ENCODE measurements around the gene RASSF8. TPM values are rescaled to one million over a fixed set of nuclear protein-coding genes. Genes with fewer than 3 reads are reported as not detected.

Gene RASSF8
- total RNA-seq, 1 experiment from 2014 or later = 9.2 TPM

DNA sequence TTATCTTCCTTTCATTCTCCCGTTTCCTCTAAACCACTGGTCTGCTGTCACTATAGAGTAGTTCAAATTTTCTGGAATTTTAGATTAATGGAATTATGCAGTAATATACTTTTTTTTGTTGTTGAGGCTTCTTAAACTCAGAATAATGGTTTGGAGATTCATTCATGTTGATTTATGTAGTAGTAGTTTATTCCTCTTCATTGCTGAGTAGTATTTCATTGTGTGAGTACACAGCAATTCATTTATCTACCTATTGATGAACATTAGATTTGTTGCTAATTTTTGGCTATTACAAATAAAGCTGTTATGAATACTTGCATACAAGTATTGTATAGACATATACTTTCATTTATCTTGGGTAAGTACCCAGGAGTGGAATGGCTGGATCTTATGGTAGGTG lies 7.2 kb downstream of the RASSF8 start:
- Histone ChIP-seq H3K36me3 (ENCODE audit: control insufficient read depth in 1 of 2, insufficient read depth in 2 of 2, low read length in 2 of 2) (no peaks in the 10 kb centered on the region), H4K20me1 (ENCODE audit: insufficient read depth) (no peaks in the 10 kb centered on the region), H3K4me2 (ENCODE audit: low read length) (no peak overlapping the region), H3K9me2 (ENCODE audit: insufficient read depth) (no peaks in the 10 kb centered on the region), H3K4me3 (replicated peaks in 1 of 2; ENCODE audit: low read depth in 1 of 2, low read length in 2 of 2) (no peak overlapping the region), H3K27me3 (ENCODE audit: insufficient read depth, low read length) (no peaks in the 10 kb centered on the region), H3K9me3 (ENCODE audit: control insufficient read depth in 1 of 2, insufficient read depth in 1 of 2, low read depth in 1 of 2, low read length in 2 of 2) (no peaks in the 10 kb centered on the region), H3K27ac (ENCODE audit: low read depth, low read length) (no peak overlapping the region), H3K79me2 (ENCODE audit: insufficient read depth, low read length) (no peaks in the 10 kb centered on the region), H3K9ac (ENCODE audit: low read length) (no peak overlapping the region), H2AFZ (ENCODE audit: low read depth, low read length, poor library complexity, severe bottlenecking) (no peak overlapping the region), H3K4me1 (ENCODE audit: control insufficient read depth in 1 of 2, insufficient read depth in 2 of 2, low read length in 2 of 2) (no peaks in the 10 kb centered on the region)
- RAD21 ChIA-PET (ENCODE audit: low non-redundant PET in 1 of 2, low total read pairs in 2 of 2, uncharacterized antibody in 2 of 2, unreplicated experiment in 2 of 2) = no interaction called here
- TF ChIP-seq ZNF274 (IDR thresholded peaks at IDR 0.05; ENCODE audit: low read depth, low read length) (no peak), SIN3A (IDR thresholded peaks at IDR 0.05; ENCODE audit: low read depth) (no peak), EZH2 (IDR thresholded peaks at IDR 0.05) (no peak), CEBPB (IDR thresholded peaks at IDR 0.05; ENCODE audit: low read depth) (no peak), POLR2AphosphoS5 (IDR thresholded peaks at IDR 0.05; ENCODE audit: low read depth, low read length) (no peak), EZH2phosphoT487 (IDR thresholded peaks at IDR 0.05; ENCODE audit: borderline replicate concordance) (no peak), ZFX (IDR thresholded peaks at IDR 0.05) (no peak), SP1 (IDR thresholded peaks at IDR 0.05; ENCODE audit: low read depth) (no peak), RAD21 (IDR thresholded peaks at IDR 0.05; ENCODE audit: low read depth) (no peak), YY1 (IDR thresholded peaks at IDR 0.05; ENCODE audit: extremely low read depth, insufficient replicate concordance, low read depth, low read length) (no peak), FOSL1 (IDR thresholded peaks at IDR 0.05; ENCODE audit: low read depth) (no peak)
- TF ChIP-seq, protein P1, sequence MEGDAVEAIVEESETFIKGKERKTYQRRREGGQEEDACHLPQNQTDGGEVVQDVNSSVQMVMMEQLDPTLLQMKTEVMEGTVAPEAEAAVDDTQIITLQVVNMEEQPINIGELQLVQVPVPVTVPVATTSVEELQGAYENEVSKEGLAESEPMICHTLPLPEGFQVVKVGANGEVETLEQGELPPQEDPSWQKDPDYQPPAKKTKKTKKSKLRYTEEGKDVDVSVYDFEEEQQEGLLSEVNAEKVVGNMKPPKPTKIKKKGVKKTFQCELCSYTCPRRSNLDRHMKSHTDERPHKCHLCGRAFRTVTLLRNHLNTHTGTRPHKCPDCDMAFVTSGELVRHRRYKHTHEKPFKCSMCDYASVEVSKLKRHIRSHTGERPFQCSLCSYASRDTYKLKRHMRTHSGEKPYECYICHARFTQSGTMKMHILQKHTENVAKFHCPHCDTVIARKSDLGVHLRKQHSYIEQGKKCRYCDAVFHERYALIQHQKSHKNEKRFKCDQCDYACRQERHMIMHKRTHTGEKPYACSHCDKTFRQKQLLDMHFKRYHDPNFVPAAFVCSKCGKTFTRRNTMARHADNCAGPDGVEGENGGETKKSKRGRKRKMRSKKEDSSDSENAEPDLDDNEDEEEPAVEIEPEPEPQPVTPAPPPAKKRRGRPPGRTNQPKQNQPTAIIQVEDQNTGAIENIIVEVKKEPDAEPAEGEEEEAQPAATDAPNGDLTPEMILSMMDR (IDR thresholded peaks at IDR 0.05 in 2 of 3, conservative IDR thresholded peaks at IDR 0.05 in 1 of 3; ENCODE audit: borderline replicate concordance in 1 of 3, insufficient read depth in 1 of 3, low read depth in 2 of 3, low read length in 2 of 3) = no peak
- TF ChIP-seq, protein P2, sequence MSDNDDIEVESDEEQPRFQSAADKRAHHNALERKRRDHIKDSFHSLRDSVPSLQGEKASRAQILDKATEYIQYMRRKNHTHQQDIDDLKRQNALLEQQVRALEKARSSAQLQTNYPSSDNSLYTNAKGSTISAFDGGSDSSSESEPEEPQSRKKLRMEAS (IDR thresholded peaks at IDR 0.05) = no peak
- TF ChIP-seq, protein P3, sequence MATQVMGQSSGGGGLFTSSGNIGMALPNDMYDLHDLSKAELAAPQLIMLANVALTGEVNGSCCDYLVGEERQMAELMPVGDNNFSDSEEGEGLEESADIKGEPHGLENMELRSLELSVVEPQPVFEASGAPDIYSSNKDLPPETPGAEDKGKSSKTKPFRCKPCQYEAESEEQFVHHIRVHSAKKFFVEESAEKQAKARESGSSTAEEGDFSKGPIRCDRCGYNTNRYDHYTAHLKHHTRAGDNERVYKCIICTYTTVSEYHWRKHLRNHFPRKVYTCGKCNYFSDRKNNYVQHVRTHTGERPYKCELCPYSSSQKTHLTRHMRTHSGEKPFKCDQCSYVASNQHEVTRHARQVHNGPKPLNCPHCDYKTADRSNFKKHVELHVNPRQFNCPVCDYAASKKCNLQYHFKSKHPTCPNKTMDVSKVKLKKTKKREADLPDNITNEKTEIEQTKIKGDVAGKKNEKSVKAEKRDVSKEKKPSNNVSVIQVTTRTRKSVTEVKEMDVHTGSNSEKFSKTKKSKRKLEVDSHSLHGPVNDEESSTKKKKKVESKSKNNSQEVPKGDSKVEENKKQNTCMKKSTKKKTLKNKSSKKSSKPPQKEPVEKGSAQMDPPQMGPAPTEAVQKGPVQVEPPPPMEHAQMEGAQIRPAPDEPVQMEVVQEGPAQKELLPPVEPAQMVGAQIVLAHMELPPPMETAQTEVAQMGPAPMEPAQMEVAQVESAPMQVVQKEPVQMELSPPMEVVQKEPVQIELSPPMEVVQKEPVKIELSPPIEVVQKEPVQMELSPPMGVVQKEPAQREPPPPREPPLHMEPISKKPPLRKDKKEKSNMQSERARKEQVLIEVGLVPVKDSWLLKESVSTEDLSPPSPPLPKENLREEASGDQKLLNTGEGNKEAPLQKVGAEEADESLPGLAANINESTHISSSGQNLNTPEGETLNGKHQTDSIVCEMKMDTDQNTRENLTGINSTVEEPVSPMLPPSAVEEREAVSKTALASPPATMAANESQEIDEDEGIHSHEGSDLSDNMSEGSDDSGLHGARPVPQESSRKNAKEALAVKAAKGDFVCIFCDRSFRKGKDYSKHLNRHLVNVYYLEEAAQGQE (IDR thresholded peaks at IDR 0.05; ENCODE audit: low read depth) = no peak
- TF ChIP-seq, protein P4, sequence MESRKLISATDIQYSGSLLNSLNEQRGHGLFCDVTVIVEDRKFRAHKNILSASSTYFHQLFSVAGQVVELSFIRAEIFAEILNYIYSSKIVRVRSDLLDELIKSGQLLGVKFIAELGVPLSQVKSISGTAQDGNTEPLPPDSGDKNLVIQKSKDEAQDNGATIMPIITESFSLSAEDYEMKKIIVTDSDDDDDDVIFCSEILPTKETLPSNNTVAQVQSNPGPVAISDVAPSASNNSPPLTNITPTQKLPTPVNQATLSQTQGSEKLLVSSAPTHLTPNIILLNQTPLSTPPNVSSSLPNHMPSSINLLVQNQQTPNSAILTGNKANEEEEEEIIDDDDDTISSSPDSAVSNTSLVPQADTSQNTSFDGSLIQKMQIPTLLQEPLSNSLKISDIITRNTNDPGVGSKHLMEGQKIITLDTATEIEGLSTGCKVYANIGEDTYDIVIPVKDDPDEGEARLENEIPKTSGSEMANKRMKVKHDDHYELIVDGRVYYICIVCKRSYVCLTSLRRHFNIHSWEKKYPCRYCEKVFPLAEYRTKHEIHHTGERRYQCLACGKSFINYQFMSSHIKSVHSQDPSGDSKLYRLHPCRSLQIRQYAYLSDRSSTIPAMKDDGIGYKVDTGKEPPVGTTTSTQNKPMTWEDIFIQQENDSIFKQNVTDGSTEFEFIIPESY (IDR thresholded peaks at IDR 0.05; ENCODE audit: extremely low read depth, insufficient replicate concordance, low read length) = no peak
- BruUV-seq (replicated peaks) = no TSS peak
- no peak for DNase-seq (ENCODE audit: low read depth, low spot score)
- POLR2A ChIA-PET = no interaction called here
- no peak for ATAC-seq
- CTCF ChIA-PET = no interaction called here
- intact Hi-C loops (cut with micrococcal nuclease) = no loop called here

Measured in HCT116 (cell line).